CD4-positive, alpha-beta T cell treated with Interleukin-4 for 4 hours (primary cell): ENCODE results near the gene TBX21.
A peak's percentile ranks its signal among the peaks of the same experiment; 100 is the strongest.

ENCODE experiments used
- DNase-seq: peaks from one replicate; pipeline ENCODE4 v3.0.0-alpha.2; 2020

Gene TBX21

GRCh38 chr17:47714773-47715396, 18.2 kb upstream of the TBX21 start:
- peak; percentile 52 for DNase-seq

GRCh38 chr17:47715669-47716325, 17.2 kb upstream of the TBX21 start:
- no peak for DNase-seq

- DNase-seq = no peak
These were observed 16.7 kb upstream of the TBX21 start for GRCh38 chr17:47716375-47716774.

GRCh38 chr17:47717261-47717697, 15.8 kb upstream of the TBX21 start:
- DNase-seq = no peak

- no peak for DNase-seq
These were observed 14.9 kb upstream of the TBX21 start for GRCh38 chr17:47717979-47718621.

GRCh38 chr17:47718634-47719405, 14.2 kb upstream of the TBX21 start:
- no peak for DNase-seq

- DNase-seq = peak; percentile 78
These were observed 13.5 kb upstream of the TBX21 start for GRCh38 chr17:47719411-47720152.

- no peak for DNase-seq
These were observed 12.8 kb upstream of the TBX21 start for GRCh38 chr17:47720196-47720595.

- peak; percentile 85 for DNase-seq
These were observed 12.1 kb upstream of the TBX21 start for GRCh38 chr17:47720754-47721533.

GRCh38 chr17:47721725-47722124, 11.3 kb upstream of the TBX21 start:
- DNase-seq = no peak

- DNase-seq = no peak
These were observed 8.3 kb upstream of the TBX21 start for GRCh38 chr17:47724705-47725104.

- no peak for DNase-seq
These were observed 7.5 kb upstream of the TBX21 start for GRCh38 chr17:47725446-47726111.

- DNase-seq = no peak
These were observed 6.0 kb upstream of the TBX21 start for GRCh38 chr17:47726796-47727703.

- no peak for DNase-seq
These were observed 5.4 kb upstream of the TBX21 start for GRCh38 chr17:47727704-47728036.

GRCh38 chr17:47728214-47728877, 4.7 kb upstream of the TBX21 start:
- DNase-seq = no peak

- DNase-seq = no peak
These were observed 3.6 kb upstream of the TBX21 start for GRCh38 chr17:47729476-47729875.

GRCh38 chr17:47730681-47731080, 2.4 kb upstream of the TBX21 start:
- DNase-seq = no peak

- no peak for DNase-seq
These were observed 1.6 kb upstream of the TBX21 start for GRCh38 chr17:47731396-47731795.

GRCh38 chr17:47732399-47733046, 513 bp upstream of the TBX21 start:
- no peak for DNase-seq
